Effector CD8-positive, alpha-beta T cell (primary cell): ENCODE measurements around the gene TXNRD2.
A peak's percentile ranks its signal among the peaks of the same experiment; 100 is the strongest.

ENCODE experiments used
- DNase-seq: peaks from one replicate; lab custom pipeline; 2025; lab: John Stamatoyannopoulos, UW

The TXNRD2 gene

GRCh38 chr22:19979712-19980493 is 38.3 kb upstream of the TXNRD2 start:
- no peak for DNase-seq

- no peak for DNase-seq
These were observed 37.1 kb upstream of the TXNRD2 start for GRCh38 chr22:19978748-19979147.

- DNase-seq, result no peak
These were observed 36.0 kb upstream of the TXNRD2 start for GRCh38 chr22:19977296-19978243.

- DNase-seq, result no peak
These were observed 35.1 kb upstream of the TXNRD2 start for GRCh38 chr22:19976671-19977070.

GRCh38 chr22:19975707-19976035 is 34.1 kb upstream of the TXNRD2 start:
- no peak for DNase-seq

GRCh38 chr22:19974935-19975706 is 33.5 kb upstream of the TXNRD2 start:
- DNase-seq, result no peak

- no peak for DNase-seq
These were observed 32.7 kb upstream of the TXNRD2 start for GRCh38 chr22:19974268-19974861.

- no peak for DNase-seq
These were observed 32.1 kb upstream of the TXNRD2 start for GRCh38 chr22:19973551-19974267.

GRCh38 chr22:19972652-19973550 is 31.3 kb upstream of the TXNRD2 start:
- DNase-seq, result no peak

- no peak for DNase-seq
These were observed 30.6 kb upstream of the TXNRD2 start for GRCh38 chr22:19972251-19972650.

GRCh38 chr22:19971276-19972124 is 29.9 kb upstream of the TXNRD2 start:
- no peak for DNase-seq

- peak; percentile 73 for DNase-seq
These were observed 29.1 kb upstream of the TXNRD2 start for GRCh38 chr22:19970479-19971275.

- DNase-seq, result no peak
These were observed 28.4 kb upstream of the TXNRD2 start for GRCh38 chr22:19970031-19970478.

- DNase-seq, result no peak
These were observed 27.7 kb upstream of the TXNRD2 start for GRCh38 chr22:19969141-19969928.

- DNase-seq, result no peak
These were observed 26.9 kb upstream of the TXNRD2 start for GRCh38 chr22:19968450-19968891.

GRCh38 chr22:19967850-19968449 is 26.3 kb upstream of the TXNRD2 start:
- no peak for DNase-seq
